GM10266 (cell line): ENCODE results near the gene CHSY1.

Source experiments
- DNase-seq: peaks from one replicate; pipeline ENCODE4 v3.0.0; 2012; ENCODE audit errors: extremely low spot score
- TF ChIP-seq, protein P1 (sequence below): IDR thresholded peaks from 2 replicates; pipeline ENCODE4 v1.5.1; 2012; ENCODE audit warnings: mild to moderate bottlenecking, low read depth; ENCODE audit not compliant: control insufficient read depth, insufficient read depth; ENCODE audit errors: missing control alignments

Gene CHSY1

GRCh38 chr15:101141926-101142527, 109.8 kb downstream of the CHSY1 start:
- TF ChIP-seq, protein P1, sequence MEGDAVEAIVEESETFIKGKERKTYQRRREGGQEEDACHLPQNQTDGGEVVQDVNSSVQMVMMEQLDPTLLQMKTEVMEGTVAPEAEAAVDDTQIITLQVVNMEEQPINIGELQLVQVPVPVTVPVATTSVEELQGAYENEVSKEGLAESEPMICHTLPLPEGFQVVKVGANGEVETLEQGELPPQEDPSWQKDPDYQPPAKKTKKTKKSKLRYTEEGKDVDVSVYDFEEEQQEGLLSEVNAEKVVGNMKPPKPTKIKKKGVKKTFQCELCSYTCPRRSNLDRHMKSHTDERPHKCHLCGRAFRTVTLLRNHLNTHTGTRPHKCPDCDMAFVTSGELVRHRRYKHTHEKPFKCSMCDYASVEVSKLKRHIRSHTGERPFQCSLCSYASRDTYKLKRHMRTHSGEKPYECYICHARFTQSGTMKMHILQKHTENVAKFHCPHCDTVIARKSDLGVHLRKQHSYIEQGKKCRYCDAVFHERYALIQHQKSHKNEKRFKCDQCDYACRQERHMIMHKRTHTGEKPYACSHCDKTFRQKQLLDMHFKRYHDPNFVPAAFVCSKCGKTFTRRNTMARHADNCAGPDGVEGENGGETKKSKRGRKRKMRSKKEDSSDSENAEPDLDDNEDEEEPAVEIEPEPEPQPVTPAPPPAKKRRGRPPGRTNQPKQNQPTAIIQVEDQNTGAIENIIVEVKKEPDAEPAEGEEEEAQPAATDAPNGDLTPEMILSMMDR: no peak
- no peak for DNase-seq

- no peak for DNase-seq
- TF ChIP-seq, protein P1: no peak
Observed at GRCh38 chr15:101140697-101141065, 111.2 kb downstream of the CHSY1 start.

- TF ChIP-seq, protein P1: no peak
- DNase-seq: no peak
Observed at GRCh38 chr15:101139986-101140696, 111.7 kb downstream of the CHSY1 start.

- DNase-seq: peak; percentile 73
- TF ChIP-seq, protein P1: no peak
Observed at GRCh38 chr15:101138913-101139880, 112.7 kb downstream of the CHSY1 start.

DNA sequence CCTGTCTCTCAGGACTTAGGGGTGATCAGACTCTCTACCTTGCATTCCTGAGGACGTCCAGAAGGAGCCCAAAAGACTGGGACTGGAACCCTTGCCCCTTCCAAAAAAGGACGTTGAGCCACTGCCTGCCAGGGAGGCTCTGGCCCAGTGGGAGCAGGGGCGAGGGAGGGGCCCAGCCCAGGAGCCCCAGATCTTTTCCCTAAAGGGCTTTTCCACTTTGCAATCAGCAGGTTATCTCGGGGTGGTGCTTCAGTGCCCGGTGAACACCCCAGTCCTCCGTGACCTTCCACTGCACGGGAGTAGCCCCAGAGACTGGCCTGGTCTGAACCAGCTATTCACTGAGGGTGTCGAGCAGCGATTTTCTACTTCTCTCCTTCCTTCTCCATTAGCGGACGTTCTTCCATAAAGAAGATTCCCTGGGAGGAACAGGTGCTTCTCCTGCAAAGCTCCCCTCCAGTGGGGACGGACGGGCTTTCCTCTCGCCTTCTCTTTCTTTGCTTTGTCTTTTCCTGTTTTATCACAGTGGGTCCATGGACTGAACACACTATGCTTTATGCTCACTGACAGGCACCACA, 113.7 kb downstream of the CHSY1 start:
- TF ChIP-seq, protein P1: no peak
- DNase-seq: no peak

DNA sequence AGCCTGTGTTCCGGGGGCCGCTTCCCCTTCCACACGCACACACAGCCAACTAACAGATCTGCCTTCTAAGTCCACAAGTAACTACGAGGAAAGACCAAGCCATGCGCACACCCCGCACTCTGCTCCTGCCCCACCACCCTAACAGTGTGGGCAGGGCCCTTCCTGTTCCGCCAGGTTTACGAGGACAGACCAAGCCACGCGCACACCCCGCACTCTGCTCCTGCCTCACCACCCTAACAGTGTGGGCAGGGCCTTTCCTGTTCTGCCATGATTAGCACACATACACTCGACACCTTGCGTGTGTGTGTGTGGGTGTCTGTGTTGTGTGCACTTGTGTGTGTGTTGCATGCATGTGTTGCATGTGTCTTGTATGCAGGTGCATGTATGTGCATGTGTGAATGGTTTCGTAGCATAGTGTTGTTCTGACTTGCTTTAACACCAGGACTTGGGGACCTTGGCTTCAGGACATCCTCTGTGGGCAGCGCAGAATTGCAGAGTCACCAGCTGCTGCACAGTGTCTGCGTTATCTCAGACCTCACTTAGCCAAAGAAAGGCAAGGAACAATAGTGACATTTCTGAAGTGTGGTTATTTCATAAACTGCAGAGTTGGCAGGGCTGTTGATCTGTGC, 114.4 kb downstream of the CHSY1 start:
- TF ChIP-seq, protein P1: no peak
- DNase-seq: no peak
